Thyroid gland (tissue), 4 donors: ENCODE data around the gene ZC3H18. TPM values are rescaled to one million over a fixed set of nuclear protein-coding genes. Genes with fewer than 3 reads are reported as not detected.
A peak's percentile ranks its signal among the peaks of the same experiment; 100 is the strongest.

Experiments used
- DNase-seq, 2 donors: peaks; one replicate each; pipeline ENCODE4 v3.0.0-alpha.2; 2019
- H3K27ac ChIP-seq, 3 donors: fragments of 200-600 bp; sonication (generic); 1 replicate in 2 of 3; 2 replicates in 1 of 3; pipeline ENCODE4 v1.5.1; 2016 to 2019; ENCODE audit warnings: mild to moderate bottlenecking in 1 of 3, moderate library complexity in 1 of 3
- H3K27me3 ChIP-seq: fragments of 200-600 bp; sonication (generic); one replicate; pipeline ENCODE4 v1.5.1; 2019
- H3K36me3 ChIP-seq, 2 donors: fragments of 200-600 bp; sonication (generic); one replicate each; pipeline ENCODE4 v1.5.1; 2016 to 2019
- H3K4me1 ChIP-seq, 2 donors: fragments of 200-600 bp; sonication (generic); one replicate each; pipeline ENCODE4 v1.5.1; 2017 to 2019
- H3K4me3 ChIP-seq, 3 donors: fragments of 200-600 bp; sonication (generic); replicated peaks in 1 of 3; 1 replicate in 2 of 3; 2 replicates in 1 of 3; pipeline ENCODE4 v1.5.1; 2016; ENCODE audit warnings: mild to moderate bottlenecking in 1 of 3
- H3K9me3 ChIP-seq: fragments of 200-600 bp; sonication (generic); one replicate; pipeline ENCODE4 v1.5.1; 2017
- CTCF ChIP-seq, 6 experiments: fragments of 200-600 bp in 3 of 6; fragments of 450-650 bp in 3 of 6; sonication (generic) in 3 of 6; IDR thresholded peaks; one replicate each; pipeline ENCODE4 v1.5.1; 2016 to 2019; ENCODE audit warnings: antibody characterized with exemption in 6 of 6, mild to moderate bottlenecking in 2 of 6, inconsistent platforms in 1 of 6, moderate library complexity in 1 of 6
- POLR2A ChIP-seq, 2 donors: fragments of 450-650 bp; IDR thresholded peaks; one replicate each; pipeline ENCODE4 v1.6.1; 2017; ENCODE audit warnings: antibody characterized with exemption in 2 of 2, mild to moderate bottlenecking in 2 of 2, moderate library complexity in 1 of 2
- WGBS, 2 donors: methylation state at CpG; one replicate each; pipeline ENCODE4 v1.1.5; 2017; 5-methylcytosine and 5-hydroxymethylcytosine counted together
- intact Hi-C: fragments of 100-400 bp; cut with DNase I; formaldehyde crosslinking; loops from one replicate; pipeline ENCODE4 v1.15.1; 2023
- total RNA-seq, 4 donors: library from RNA; depleted of rRNA; stranded (reverse); fragments of >200 nt; gene quantifications; one replicate each; pipeline ENCODE4 v1.2.3, GENCODE V29; 2016

ZC3H18 gene
- total RNA-seq, 4 donors from 2014 or later, result 14.8 to 25.5 (median 20.9) TPM

GRCh38 chr16:88624977-88625576, 54.9 kb downstream of the ZC3H18 start:
- no peaks in the 10 kb centered on the region for H3K27me3 ChIP-seq
- no peak overlapping the region for H3K27ac ChIP-seq
- TF ChIP-seq CTCF (IDR thresholded peaks at IDR 0.05), result no peak
- no peaks in the 10 kb centered on the region for H3K4me1 ChIP-seq
- no peak overlapping the region for H3K4me3 ChIP-seq
- intact Hi-C loops, result no loop called here
- 87 to 96% methylated on average over 12 to 17 of the region's 17 CpGs for WGBS, 2 donors
- no peaks in the 10 kb centered on the region for H3K9me3 ChIP-seq
- DNase-seq, result no peak
- H3K36me3 ChIP-seq, result peaks cover 38 to 44% of the 10 kb centered on the region in 2 donors

DNA sequence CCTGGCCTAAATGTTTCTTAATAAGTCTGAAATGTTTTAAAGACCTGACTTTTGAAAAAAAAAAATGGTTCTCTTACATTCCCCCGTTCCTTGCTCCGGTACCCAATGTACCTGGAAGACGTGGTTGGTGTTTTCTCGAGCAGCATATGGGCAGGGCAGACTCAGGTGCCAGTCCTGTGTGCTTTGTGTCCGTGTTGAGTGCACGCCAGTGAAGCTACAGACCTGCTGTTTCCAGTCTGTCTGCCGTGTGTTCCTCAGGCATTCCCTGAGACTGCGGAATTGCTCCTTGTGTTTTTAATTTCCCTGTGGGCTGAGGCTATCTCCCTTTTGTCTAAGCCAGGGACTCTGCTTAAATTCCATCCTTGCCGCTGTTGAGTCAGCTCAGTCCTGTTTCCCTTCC, 56.4 kb downstream of the ZC3H18 start:
- TF ChIP-seq CTCF (IDR thresholded peaks at IDR 0.05) (no peak), POLR2A (IDR thresholded peaks at IDR 0.05) (no peak)
- Histone ChIP-seq H3K4me3 (no peak overlapping the region), H3K27me3 (no peaks in the 10 kb centered on the region), H3K9me3 (no peaks in the 10 kb centered on the region), H3K36me3 (peaks cover 53 to 56% of the 10 kb centered on the region in 2 donors), H3K4me1 (no peaks in the 10 kb centered on the region), H3K27ac (no peak overlapping the region)
- WGBS, 2 donors, result 86 to 91% methylated on average over 9 of the region's 9 CpGs
- intact Hi-C loops, result no loop called here
- DNase-seq, result no peak

GRCh38 chr16:88627531-88628411, 57.6 kb downstream of the ZC3H18 start:
- no peaks in the 10 kb centered on the region for H3K9me3 ChIP-seq
- H3K27ac ChIP-seq, result no peak overlapping the region
- H3K36me3 ChIP-seq, result peaks cover 55 to 57% of the 10 kb centered on the region in 2 donors
- TF ChIP-seq POLR2A (IDR thresholded peaks at IDR 0.05) (no peak), CTCF (IDR thresholded peaks at IDR 0.05) (no peak)
- intact Hi-C loops, result no loop called here
- no peaks in the 10 kb centered on the region for H3K4me1 ChIP-seq
- no peak overlapping the region for H3K4me3 ChIP-seq
- WGBS, 2 donors, result 92 to 95% methylated on average over 17 to 22 of the region's 27 CpGs
- DNase-seq, result no peak
- no peaks in the 10 kb centered on the region for H3K27me3 ChIP-seq

GRCh38 chr16:88628512-88628974, 58.3 kb downstream of the ZC3H18 start:
- DNase-seq, result no peak
- Histone ChIP-seq H3K4me3 (no peak overlapping the region), H3K27ac (no peak overlapping the region), H3K27me3 (no peaks in the 10 kb centered on the region), H3K9me3 (no peaks in the 10 kb centered on the region), H3K36me3 (peaks cover 48 to 50% of the 10 kb centered on the region in 2 donors), H3K4me1 (peaks cover 0 to 1% of the 10 kb centered on the region in 2 donors)
- TF ChIP-seq CTCF (IDR thresholded peaks at IDR 0.05) (peak in 1 of 6 experiments; percentile 27), POLR2A (IDR thresholded peaks at IDR 0.05) (no peak)
- intact Hi-C loops, result no loop called here
- 75 to 76% methylated on average over 8 to 10 of the region's 12 CpGs for WGBS, 2 donors

DNA sequence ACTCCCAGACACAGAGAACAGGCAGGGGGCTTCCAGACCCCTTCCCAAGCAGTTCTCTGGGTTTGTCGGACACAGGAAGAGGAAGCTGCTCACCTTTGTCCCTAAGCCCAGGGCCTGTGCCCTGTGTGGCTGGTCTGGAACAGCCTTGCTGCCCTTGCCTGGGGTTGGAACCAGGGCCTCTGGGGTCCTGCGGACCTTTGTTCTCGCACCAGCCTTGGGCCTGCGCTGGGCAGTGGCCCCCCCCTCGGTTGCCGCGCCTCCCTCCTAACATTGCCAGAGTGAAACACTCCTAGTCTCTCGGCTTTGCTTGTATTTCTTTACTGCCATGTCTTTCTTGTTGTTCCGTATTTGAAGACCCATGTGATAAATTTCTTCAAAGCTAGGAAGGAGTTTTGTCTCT, 59.6 kb downstream of the ZC3H18 start:
- no peak for DNase-seq
- Histone ChIP-seq H3K36me3 (peaks cover 35 to 37% of the 10 kb centered on the region in 2 donors), H3K4me3 (no peak overlapping the region), H3K27ac (no peak overlapping the region), H3K27me3 (no peaks in the 10 kb centered on the region), H3K4me1 (peaks cover 0 to 14% of the 10 kb centered on the region in 2 donors), H3K9me3 (no peaks in the 10 kb centered on the region)
- TF ChIP-seq POLR2A (IDR thresholded peaks at IDR 0.05), result no peak
- TF ChIP-seq CTCF (IDR thresholded peaks at IDR 0.05), result no peak
- WGBS, 2 donors, result 94 to 97% methylated on average over 6 to 9 of the region's 9 CpGs
- intact Hi-C loops, result no loop called here
